ENCODE results near the gene YAF2.

Gene YAF2, protein sequence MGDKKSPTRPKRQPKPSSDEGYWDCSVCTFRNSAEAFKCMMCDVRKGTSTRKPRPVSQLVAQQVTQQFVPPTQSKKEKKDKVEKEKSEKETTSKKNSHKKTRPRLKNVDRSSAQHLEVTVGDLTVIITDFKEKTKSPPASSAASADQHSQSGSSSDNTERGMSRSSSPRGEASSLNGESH

DNA sequence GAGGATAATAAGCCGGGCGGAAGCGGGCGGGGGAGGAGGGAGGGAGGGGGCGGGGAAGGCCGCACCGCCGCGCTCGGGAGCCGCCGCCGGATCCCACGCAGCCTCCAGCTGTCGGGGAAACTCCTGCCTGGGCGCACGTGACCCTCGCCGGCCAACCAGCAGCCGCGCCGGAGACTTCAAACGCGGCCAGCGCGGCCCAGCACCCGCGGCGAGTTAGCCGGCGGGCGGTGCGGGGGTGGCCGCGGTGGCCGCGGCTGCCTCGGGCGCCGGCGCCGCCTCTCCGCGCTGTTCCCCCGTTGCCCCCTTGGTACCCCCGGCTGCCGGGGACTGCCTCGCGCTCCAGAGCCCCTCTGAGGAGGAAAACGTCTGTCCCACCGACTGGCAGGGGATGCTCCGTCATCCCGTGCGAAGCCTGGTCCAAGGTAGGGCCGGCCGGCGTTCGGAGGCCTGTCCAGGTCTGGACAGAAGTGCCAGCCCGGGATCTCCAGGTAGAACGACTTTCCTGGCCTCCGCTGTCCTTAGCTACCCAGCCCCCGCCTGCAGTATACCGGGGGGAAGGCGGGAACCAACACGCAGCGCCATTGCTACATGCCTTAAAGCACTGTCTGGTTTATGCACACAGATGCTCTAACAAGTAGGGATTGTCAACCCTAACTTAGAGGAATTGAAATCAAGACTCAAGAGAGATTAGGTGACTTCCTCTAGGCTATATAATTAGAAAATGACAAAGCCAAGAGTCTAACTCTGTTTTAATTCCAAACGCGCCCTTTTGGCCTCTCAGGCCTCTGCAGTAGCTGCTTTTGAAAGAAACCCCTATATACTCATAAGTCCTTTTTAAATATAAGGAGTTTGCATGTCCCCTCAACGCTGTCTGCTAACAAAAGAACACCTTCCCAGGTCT, at the start of gene YAF2:
Gene YAF2 (minus strand): TSS at position 9 of the 901 bp plus-strand sequence. CDS start 68 bp downstream, outside the sequence.
- DNase-seq (ENCODE audit: low spot score), result peak; percentile 77

DNA sequence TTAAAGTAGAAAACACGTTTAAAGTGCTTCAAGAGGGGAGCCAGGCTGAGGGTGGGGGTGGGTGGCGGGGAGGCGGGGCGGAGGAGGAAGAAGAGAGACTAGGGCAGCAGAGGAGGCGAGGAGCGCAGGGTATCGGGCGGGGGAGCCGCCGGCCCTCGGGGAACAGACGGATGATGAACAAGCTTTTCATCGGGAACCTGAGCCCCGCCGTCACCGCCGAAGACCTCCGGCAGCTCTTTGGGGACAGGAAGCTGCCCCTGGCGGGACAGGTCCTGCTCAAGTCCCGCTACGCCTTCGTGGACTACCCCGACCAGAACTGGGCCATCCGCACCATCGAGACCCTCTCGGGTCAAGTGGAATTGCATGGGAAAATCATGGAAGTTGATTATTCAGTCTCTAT, 48.7 kb upstream of the YAF2 start:
- DNase-seq (ENCODE audit: low spot score), result no peak

DNA sequence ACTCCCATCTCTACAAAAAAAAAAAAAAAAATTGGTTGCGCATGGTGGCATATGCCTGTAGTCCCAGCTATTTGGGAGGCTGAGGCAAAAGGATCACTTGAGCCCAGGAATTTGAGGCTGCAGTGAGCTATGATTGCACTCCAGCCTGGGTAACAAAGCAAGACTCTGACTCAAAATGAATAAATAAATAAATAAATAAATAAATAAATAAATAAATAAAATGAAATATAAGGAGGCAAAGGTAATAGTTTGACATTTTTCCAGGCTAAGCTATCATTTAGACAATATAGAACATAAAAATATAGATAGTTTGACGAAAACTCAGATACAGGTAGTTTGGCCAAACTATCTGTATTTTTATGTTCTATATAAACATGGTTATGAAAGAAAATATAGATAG, 47.4 kb upstream of the YAF2 start:
- no peak for DNase-seq (ENCODE audit: low spot score)

DNA sequence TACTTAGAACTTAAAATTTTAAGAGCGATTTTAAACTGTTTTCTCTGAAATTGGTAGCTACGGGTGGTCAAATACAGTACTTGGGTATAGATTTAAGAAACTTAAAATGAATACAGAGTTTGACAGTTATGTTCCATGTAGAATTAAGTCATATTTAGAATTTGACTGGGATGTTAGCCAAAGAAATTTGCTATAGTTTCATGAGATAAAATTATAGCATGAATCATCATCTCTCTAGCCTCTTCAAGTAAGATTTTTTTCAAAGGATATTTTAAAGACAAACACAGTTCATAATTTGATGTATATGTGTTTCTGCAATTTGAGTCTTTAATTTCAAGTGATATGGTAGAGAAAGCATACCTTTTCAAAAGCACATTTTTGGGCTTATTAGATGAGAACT, 46.8 kb upstream of the YAF2 start:
- no peak for DNase-seq (ENCODE audit: low spot score)

DNA sequence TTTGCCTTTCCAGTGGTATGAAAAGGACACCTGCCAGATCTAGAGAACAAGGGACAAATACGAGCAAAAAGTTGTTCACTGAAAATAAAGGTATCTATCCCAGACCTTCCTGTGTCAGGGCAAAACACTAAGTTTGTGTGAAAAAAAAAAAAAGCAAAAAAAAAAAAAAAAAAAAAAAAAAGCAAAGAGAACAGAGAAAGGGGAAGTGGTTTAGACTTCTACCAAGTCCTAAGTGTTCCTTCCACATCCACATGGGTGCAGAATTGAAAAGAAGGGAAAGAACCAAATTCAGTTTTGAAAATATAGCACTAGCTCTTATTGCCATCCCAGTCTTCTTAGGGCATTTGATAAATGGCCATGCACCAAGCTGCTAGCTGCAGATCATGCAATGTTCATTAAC, 46.1 kb upstream of the YAF2 start:
- DNase-seq (ENCODE audit: low spot score), result no peak

DNA sequence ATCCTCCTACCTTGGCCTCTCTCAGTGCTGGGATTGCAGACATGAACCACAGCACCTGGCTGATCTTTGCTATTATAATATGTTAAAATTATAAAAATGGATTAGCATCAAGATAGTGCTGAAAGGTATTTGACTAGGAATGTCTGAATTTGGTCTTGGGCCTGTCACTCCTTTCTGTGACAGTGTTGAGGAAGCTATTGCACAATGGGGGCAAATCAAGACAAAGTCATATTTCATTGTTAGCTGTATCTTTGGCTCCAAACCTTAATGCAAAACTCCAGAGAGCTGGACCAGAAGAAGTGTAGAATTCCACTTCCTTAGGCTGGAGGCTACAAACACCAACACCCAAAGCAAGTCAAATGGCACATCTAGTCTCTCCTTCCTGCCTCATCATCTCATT, 45.7 kb upstream of the YAF2 start:
- DNase-seq (ENCODE audit: low spot score), result peak; percentile 1

DNA sequence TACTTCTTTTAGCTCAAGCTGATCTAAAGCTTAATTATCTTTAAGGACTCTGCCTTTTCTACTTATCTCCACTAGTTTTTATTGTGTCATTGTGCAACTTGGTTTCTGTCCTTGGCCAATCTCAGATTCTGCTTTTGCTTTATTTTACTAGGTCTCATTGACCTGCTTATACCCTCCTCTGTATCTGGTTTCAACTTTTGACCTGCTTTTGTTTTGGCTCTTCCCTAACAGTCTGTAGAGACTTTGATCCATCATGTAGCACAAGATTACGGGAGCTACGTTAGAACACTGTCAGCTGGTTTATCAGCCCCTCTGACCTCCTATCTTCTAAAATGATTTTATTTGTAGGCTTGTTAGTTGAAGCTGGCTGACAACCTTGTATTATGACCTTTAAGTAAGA, 44.2 kb upstream of the YAF2 start:
- no peak for DNase-seq (ENCODE audit: low spot score)

DNA sequence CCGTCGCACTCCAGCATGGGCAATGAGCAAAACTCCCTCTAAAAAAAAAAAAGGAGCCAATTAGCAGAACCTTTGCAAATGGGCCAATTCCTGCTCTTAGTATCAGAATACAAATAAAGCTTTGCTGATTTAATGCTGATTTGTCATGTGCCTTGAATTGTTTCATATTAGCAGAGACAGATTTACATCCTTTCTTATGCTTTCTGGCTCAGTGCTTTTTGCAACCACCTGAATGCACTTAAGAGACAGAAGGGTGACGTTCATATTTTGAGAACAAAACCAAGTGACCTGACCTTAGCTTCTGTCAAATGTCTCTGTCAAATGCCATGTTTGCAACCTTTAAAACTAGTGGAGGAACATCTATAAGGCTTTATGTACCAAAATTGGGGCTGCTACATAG, 43.8 kb upstream of the YAF2 start:
- DNase-seq (ENCODE audit: low spot score), result no peak

DNA sequence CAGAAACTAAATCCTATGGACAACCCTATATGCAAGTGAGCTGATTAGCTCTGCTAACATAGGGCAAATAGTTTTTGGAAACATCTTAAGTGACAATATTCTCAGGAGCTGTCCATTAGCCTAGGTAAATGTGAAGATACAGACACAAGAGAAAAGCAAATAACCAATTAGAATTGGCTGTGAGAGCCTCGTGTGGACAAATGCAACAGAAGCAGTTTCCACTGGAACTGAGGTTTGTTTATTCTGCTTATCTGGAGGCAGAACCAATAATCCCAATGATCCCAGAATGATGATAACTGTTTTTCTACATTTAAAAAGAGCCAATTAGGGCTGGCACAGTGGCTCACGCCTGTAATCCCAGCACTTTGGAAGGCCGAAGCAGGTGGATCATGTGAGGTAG, 43.2 kb upstream of the YAF2 start:
- no peak for DNase-seq (ENCODE audit: low spot score)

DNA sequence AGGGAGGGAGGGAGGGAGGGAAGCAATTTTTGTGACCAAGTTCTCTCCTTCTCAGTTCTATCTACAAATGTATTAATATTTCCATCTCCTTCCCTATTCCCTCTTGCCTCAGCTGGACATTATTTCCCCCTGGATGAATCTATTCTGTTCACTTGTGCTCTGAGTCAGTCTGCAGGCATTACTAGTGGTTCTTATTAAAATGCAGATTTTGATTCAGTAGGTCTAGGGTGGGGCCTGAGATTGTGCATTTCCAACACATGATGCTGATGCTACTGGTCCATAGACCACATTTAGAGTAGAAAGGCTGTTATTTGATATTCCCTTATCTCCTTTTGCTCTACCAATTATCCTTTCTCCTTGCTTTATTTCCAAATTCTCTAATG, 40.1 kb upstream of the YAF2 start:
- DNase-seq (ENCODE audit: low spot score), result no peak

DNA sequence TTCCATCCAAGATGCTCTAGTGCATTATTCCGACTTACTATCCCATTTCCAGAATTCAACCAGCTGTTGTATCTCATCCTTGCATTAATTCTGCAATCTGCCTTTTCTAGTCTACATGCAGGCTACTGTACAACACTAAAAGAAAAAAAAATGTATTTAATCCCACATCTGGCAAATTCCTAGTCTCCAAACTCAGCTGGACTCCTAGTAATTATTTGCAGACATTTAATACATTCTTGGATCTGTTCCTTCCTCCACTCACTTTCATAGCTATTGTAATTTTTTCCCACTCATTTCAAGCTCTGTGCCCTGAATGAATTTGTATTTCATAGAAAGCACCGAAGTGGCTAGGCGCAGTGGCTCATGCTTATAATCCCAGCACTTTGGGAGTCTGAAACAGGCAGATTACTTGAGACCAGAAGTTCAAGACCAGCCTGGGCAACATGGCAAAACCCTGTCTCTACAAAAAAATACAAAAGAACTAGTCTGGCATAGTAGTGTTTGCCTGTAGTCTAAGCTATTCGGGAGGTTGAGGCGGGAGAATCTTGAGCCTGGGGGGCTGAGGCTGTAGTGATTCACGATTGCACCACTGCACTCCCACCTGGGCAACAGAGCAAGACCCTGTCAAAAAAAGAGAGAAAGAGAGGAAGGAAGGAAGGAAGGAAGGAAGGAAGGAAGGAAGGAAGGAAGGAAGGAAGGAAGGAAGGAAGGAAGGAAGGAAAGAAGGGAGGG, 39.5 kb upstream of the YAF2 start:
- DNase-seq (ENCODE audit: low spot score), result no peak

DNA sequence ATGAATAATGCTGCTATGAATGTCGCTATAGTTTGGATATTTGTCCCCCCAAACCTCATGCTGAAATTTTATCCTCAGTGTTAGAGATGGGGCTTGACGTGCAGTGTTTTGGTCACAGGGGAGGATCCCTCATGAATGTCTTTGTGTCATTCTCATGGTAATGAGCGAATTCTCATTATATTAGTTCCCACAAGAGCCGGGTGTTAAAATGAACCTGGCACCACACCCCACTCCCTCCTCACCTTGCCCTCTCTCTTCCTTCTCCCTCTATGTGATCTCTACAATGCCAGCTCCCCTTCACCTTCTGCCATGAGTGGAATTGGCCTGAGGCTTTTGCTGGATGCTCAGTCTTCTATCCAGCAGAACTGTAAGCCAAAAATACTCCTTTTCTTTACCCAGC, 37.5 kb upstream of the YAF2 start:
- no peak for DNase-seq (ENCODE audit: low spot score)

DNA sequence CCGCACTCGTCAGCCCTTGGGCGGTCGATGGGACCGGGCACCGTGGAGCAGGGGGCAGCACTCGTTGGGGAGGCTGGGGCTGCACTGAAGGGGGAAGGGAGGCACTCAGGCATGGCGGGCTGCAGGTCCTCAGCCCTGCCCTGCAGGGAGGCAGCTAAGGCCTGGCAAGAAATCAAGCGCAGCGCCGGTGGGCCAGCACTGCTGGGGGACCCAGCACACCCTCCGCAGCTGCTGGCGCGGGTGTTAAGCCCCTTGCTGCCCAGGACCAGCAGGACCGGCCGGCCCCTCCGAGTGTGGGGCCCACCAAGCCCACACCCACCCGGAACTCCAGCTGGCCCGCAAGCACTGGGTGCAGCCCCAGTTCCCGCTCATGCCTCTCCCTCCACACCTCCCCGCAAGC, 35.7 kb upstream of the YAF2 start:
- DNase-seq (ENCODE audit: low spot score), result no peak

DNA sequence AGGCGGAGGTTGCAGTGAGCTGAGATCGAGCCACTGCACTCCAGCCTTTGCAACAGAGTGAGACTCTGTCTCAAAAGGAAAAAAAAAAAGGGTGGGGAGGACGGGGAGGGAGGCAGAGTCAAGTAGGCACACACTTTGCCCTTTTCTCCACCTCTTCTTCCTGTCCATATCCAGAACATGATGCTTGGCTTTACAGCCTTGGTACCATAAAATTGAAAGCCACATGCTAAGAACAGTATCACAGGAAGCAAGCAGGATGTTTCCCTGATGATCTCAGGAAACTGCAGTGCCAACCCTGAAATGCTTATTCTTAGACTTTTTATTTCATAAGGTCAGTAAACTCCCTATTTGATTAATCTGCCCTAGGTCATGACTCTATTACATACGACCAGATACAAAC, 32.5 kb upstream of the YAF2 start:
- no peak for DNase-seq (ENCODE audit: low spot score)

DNA sequence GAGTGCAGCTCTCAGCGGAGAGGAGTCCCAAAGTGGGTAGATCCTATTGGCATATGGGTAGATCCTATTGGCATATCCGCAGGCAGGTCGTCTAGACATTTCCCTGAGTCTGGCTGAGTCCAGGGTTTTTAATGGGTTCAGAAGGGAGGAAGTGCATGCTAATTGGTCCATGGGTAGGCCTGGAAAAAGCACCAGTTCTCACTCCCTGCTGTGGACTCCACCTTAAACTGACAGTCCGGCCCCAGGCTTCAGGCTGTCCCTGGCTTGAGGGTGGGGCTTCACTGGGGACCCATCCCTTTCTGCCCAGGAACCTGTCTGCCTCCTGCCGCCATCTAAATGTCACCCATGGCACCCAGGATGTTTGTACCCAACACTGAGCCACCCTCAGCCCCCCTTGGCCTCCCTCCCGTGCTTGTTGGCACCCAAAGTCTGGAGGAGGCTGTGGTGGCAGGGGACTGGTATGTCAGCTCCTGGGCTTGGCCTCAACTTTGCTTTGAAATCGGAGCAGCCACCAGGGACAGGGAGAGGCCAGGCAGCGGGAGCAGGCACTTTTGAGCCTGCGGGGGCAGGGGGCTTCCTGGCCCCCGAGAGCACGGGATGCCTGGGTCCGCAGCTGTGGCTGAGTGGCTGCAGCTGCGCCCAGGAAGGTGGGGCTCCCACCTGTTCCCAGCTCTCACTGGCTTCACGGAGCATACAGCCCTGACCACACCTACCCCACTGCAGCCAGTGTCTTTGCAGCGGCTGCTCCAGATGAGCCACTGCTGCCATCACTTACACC, 29.6 kb upstream of the YAF2 start:
- no peak for DNase-seq (ENCODE audit: low spot score)

DNA sequence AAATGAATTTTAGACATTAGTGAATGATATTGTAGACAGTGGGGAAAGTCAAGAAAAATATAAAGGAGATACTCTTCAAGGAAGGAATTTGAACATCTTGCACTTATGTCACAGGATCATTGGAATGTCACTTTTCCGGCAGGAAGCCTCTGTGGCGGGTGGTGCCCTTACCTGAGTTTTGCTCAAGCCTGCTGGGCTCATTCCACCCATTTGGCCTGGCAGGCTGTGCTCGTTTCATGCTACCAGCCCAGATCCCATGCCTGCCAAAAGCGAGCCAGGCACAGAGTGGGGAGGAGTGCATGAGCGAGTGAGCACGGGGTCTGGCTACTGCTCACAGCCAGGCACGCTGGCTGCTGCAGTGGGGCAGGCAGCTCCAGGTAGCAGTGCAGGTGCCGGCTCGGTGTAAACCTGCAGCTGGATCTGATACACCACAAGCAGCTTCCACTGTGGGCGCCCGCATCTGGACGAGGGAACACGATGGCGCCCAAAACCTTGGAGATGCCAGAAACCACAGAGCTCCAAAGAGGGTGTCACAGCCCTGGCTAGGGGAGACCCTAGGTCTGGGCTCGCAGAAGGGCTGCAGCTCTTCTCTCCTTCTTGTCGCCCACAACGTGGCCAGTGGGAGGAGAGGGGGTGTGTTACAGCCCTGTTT, 28.7 kb upstream of the YAF2 start:
- DNase-seq (ENCODE audit: low spot score), result no peak

DNA sequence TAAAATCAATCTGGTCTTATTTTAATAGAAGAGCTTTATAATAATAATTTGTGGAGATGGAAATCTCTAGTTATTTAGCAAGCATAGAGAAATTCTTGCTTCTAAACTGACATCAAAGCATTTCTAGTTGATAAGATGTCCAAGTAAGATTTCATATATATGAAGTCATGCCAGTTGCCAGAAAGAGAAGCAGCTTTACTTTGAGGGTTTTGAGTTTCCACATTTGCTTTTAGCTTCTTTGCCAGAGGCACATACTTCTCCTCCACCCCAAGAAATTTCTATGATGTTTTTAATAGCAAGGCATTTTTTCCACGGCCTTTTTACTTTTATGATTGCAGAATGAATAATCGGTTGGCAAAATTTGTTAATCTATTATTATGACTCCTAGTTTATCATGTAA, 24.2 kb upstream of the YAF2 start:
- DNase-seq (ENCODE audit: low spot score), result no peak

DNA sequence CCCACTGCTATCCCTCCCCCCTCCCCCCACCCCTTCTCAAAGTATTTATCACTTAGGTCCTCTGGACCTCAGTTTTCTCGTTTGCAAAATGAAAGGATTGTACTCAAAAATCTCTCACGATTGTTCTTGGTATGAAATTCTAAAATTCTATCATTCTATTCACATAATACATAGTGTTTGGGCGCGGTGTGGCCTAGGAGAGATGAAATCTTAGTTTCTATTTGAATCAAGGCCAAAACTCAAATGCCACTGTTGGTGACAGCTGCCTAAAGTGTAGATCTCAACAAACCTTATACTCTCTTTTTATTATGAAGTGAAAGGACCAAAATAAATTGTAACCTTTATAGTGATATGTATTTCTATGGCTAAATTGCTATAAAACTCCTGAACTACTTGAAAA, 23.7 kb upstream of the YAF2 start:
- no peak for DNase-seq (ENCODE audit: low spot score)

DNA sequence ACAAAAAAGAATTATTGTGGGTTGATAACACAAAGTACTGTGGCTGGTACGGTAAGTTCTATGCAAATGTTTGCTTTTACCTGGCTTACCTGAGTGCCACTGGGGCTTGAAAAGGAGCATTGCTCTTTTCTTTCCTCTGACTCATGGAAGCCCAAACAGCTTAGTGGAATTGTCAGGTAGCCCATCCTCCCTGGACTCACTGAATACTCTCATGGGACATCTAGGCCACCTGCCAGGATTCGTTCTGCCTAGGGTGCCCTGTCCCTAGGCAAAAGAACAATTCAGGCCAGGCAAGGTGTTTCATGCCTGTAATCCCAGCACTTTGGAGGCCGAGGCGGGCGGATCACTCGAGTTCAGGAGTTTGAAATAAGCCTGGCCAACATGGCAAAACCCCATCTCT, 22.5 kb upstream of the YAF2 start:
- no peak for DNase-seq (ENCODE audit: low spot score)

DNA sequence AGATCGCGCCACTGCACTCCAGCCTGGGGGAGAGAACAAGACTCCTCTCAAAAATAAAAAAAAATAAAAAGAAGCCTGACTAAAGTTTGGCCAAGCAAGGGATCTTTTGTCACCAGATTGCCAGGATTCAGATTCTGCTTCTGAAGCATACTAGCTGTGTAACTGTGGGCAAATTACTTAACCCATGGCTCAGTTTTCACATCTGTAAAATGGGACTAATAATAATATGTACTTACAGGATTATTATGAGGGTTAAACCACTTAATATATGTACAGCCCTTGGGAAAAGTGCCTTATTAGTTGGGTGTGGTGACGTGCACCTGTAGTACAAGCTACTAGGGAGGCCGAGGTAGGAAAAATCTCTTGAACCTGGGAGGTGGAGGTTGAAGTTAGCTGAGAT, 21.7 kb upstream of the YAF2 start:
- no peak for DNase-seq (ENCODE audit: low spot score)

DNA sequence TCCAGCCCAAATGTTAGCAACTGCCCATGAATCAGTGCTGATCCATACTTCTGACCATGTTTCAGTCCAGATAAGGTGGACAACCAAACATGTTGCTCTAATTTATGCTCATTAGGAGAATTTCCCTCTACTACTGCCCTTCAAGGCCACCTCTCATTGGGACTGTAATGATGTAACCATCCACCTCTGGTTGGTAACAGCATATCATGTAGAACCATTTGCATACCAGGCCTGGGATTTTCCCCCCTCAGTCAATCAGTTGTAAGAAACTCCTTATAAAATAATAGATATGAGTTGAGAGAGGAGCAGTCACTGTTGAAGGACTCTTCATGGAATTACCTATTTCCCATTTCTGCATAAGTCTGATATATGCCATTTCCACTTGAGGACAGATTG, 17.8 kb upstream of the YAF2 start:
- DNase-seq (ENCODE audit: low spot score), result no peak
